C4-2B (cell line): ENCODE results near the gene TGFA.

Experiments
- CTCF ChIP-seq: fragments of 450-650 bp; conservative IDR thresholded peaks from 2 replicates; pipeline ENCODE4 v1.5.1; 2017; ENCODE audit warnings: mild to moderate bottlenecking
- ZFX ChIP-seq: fragments of 450-650 bp; IDR thresholded peaks from 2 replicates; pipeline ENCODE4 v1.6.1; 2017

- TF ChIP-seq CTCF, result no peak
- no peak for TF ChIP-seq ZFX
Observed at GRCh38 chr2:70469435-70469834, 84.2 kb downstream of the TGFA start.
